LNCaP clone FGC (cell line): ENCODE data around the gene UBE2G2.

ENCODE experiments used
- DNase-seq: peaks from one replicate; pipeline ENCODE4 v3.0.0-alpha.2; 2011; ENCODE audit warnings: low read depth
- H3K4me3 ChIP-seq: 2 replicates; pipeline ENCODE4 v1.5.1; 2011; ENCODE audit warnings: mild to moderate bottlenecking, low read depth, low read length, control low read depth
- TF ChIP-seq, protein P1 (sequence below): IDR thresholded peaks from 2 replicates; pipeline ENCODE4 v1.5.1; 2012; ENCODE audit warnings: mild to moderate bottlenecking; ENCODE audit not compliant: control insufficient read depth, insufficient read depth; ENCODE audit errors: extremely low read depth

Gene UBE2G2

GRCh38 chr21:44842087-44842486 lies 40.5 kb upstream of the UBE2G2 start:
- H3K4me3 ChIP-seq: no peak overlapping the region
- TF ChIP-seq, protein P1, sequence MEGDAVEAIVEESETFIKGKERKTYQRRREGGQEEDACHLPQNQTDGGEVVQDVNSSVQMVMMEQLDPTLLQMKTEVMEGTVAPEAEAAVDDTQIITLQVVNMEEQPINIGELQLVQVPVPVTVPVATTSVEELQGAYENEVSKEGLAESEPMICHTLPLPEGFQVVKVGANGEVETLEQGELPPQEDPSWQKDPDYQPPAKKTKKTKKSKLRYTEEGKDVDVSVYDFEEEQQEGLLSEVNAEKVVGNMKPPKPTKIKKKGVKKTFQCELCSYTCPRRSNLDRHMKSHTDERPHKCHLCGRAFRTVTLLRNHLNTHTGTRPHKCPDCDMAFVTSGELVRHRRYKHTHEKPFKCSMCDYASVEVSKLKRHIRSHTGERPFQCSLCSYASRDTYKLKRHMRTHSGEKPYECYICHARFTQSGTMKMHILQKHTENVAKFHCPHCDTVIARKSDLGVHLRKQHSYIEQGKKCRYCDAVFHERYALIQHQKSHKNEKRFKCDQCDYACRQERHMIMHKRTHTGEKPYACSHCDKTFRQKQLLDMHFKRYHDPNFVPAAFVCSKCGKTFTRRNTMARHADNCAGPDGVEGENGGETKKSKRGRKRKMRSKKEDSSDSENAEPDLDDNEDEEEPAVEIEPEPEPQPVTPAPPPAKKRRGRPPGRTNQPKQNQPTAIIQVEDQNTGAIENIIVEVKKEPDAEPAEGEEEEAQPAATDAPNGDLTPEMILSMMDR: no peak
- DNase-seq: no peak

DNA sequence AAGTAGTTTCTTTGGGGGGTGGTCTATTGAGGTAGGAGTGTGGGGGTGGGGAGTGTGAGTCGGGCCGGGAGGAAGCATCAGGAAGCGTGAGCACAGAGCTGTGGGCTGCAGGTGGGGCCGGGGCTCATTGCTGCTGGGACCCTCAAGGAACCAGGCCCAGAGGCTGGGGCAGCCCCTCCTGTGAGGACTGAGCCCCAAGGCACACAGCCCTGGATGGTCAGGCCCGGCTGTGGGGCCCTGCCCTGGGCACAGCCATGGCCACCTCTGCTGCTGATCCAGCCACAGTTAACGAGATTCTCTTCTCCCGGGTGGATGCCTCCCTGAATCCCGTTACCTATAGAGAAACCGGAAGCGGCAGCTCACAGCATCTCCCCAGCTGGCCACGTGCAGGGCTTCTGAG lies 39.2 kb upstream of the UBE2G2 start:
- TF ChIP-seq, protein P1: no peak
- DNase-seq: no peak
- no peak overlapping the region for H3K4me3 ChIP-seq

- DNase-seq: no peak
- H3K4me3 ChIP-seq: no peak overlapping the region
- TF ChIP-seq, protein P1: no peak
These were observed 37.3 kb upstream of the UBE2G2 start for GRCh38 chr21:44838951-44839350.

- H3K4me3 ChIP-seq: no peak overlapping the region
- TF ChIP-seq, protein P1: no peak
- DNase-seq: no peak
These were observed 36.6 kb upstream of the UBE2G2 start for GRCh38 chr21:44838039-44838895.

GRCh38 chr21:44837537-44837936 lies 35.9 kb upstream of the UBE2G2 start:
- H3K4me3 ChIP-seq: no peak overlapping the region
- no peak for DNase-seq
- TF ChIP-seq, protein P1: no peak

- DNase-seq: peak; percentile 68
- TF ChIP-seq, protein P1: no peak
These were observed 35.2 kb upstream of the UBE2G2 start for GRCh38 chr21:44836666-44837471.

More at GRCh38 chr21:44836666-44837471, 35.2 kb upstream of the UBE2G2 start:
- H3K4me3 ChIP-seq: no peak overlapping the region
